GM21381 (cell line): ENCODE data around the gene COPRS.

Experiments
- ATAC-seq: cut with Tn5 transposase; IDR thresholded peaks from one replicate; pipeline ENCODE4 v1.9.1; 2021; ENCODE audit warnings: mild to moderate bottlenecking, moderate library complexity; ENCODE audit not compliant: unreplicated experiment

Gene COPRS, protein sequence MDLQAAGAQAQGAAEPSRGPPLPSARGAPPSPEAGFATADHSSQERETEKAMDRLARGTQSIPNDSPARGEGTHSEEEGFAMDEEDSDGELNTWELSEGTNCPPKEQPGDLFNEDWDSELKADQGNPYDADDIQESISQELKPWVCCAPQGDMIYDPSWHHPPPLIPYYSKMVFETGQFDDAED

DNA sequence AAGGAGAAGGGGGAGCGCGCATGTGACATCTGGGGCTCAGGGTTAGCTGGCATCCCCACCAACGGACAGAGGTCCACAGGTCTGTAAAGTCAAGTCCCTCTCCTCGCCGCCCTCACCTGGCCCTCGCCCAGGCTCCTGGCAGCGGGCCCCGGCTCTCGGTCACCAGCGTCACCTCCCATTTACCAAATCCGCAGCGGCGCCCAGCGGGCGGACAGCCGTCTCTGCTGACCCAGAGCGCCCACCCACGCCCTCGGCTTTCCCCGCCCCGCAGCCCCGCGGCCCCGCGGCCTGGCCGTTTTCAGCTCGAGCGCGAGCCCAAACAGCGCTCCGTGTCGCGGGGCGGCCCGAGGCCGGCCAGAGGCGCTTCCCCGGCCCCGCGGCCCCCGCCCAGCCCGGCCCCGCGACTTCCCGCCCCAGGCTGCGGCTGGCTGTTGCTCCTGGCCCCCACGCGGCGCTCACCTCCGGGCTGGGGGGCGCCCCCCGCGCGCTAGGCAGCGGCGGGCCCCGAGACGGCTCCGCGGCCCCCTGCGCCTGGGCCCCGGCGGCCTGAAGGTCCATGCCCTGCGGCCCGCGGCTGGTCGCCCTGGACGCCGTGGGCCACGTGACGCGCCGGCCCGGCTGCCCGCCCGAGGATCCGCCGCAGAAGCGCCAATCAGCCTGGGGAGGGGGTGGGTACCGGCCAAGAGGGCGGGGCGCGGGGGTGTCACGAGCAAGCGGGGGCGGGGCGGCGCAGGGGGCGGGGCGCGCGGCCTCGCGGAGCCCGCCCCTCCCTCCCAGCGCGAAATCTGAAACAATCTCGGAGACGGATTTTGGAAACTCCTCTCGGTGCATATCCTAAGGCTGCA is at the start of gene COPRS:
Gene COPRS, minus strand, starts transcription at position 603 of the 845 bp plus-strand sequence. Its CDS starts 45 bp downstream, at position 558.
- peak; percentile 73 for ATAC-seq

DNA sequence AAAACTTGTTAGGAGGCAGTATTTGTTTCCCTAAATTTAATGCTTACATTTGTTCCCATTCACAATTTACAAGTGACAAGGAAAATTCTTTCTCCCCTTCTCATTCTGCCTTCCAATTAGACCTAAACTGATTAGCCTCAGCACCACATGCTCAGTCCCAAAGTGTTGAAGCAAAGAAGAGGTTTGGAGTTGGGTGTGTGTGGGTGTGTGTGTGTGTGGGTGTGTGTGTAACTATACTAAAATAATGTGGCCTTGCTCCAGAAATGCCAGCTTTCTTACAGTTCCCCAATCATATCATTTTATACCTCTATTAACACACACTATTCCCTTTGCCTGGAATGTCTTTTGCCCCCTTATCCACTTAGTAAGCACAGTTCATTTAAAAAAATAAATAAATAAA is 49.3 kb upstream of the COPRS start:
- no peak for ATAC-seq

DNA sequence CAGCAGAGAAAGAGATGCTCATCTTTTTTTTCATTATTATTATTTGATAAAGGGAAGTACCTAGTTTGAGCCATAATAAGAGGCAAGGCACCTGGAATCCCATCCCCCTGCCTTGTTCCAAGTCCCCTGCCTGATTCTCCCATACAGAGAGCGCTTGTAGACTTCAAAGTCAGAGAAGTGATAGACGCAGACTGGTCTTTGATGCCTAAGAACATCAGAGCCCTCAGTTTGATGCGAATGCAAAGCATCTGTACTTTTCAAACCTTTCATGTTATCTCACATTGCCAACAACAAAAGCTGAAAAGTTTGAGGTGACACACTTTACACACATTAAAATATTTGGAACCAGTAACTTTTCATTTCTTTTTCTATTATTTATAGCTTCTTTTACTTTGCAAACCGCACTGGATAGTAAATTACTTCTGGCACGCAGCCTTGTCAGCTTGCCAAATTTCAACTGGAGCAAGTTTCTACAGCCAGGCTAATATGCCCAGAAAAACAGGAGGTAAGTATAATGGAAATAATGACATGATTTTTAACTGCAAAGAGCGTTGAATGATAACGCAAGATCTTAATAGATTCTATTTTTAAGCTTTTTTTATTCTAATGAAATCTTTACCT is 48.4 kb upstream of the COPRS start:
- ATAC-seq: no peak

DNA sequence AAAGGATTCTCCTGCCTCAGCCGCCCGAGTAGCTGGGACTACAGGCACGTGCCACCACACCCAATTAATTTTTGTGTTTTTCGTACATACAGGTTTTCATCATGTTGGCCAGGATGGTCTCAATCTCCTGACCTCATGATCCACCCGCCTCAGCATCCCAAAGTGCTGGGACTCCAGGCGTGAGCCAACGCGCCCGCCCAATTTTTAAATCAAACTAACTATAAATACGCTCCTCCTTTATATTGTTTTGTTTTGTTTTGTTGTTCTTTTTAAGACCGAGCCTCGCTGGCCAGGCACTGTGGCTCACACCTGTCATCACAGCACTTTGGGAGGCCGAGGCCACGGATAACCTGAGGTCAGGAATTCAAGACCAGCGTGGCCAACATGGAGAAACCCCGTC is 44.4 kb upstream of the COPRS start:
- no peak for ATAC-seq

DNA sequence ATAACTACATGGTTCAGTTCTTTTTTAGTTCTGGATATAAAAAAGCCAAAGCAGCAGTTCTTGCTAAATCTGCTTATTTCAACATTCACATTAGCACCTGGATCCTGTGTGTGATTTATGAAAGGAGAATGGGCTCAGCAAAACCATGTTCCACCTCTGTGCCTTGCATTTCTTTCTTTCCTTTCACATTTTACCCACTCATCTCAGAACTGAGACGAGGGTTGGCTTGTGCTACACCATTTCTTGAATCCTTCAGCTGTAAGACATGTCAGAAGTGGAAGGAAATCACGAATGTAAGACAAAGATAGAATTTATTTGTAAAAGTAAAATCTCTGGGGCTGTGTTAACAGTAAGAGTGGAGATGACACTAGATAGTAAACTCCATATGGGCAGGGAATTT is 43.6 kb upstream of the COPRS start:
- no peak for ATAC-seq

DNA sequence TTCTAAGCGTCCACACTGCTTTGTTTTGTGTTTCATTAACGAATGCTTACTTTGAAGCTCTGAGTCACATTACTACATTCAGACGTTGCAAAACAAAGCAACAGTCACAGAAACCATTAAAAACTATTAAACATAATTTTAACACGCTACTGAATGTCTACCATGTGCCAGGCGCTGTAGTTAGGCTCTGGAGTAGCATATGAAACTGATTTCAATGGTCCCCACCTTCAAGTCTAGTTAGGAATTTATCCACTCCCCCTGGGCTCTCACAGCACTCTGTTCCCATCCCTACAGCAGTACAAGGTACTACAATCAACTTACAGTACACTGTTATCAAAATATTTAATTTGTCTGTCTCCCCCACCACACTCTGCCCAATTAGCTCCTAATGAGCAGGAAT is 41.8 kb upstream of the COPRS start:
- ATAC-seq: no peak

DNA sequence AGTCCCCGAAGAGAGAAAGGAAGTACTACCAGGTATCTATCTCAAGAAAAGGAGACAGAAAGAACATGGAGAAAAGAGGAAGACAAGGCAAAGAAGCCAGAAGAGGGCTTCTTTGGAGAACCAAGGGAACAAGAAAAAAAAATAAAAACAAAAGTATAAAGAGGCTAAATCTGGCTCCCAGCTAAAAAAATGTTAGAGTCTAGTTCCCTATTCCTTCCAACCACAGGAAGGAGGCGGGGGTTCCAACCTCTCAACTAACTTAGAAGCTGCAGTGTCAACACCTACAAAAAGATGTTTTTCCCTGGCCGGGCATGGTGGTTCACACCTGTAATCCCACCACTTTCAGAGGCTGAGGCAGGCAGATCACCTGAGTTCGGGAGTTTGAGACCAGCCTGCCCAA is 29.1 kb upstream of the COPRS start:
- ATAC-seq: no peak

DNA sequence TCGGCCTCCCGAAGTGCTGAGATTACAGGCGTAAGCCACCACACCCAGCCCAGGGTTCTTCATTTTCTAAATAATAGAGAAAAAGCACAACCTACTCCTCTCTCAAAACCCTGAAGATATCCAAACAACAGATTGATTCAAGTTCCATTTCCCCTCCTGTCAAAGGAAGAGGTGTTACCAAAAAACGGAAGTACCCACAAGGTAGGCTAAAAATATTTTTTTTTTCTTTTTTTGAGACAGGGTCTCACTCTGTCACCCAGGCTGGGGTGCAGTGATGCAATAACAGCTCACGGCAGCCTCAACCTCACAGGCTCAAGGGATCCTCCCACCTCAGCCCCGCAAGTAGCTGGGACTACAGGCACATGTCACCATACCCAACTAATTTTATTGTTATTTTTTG is 23.5 kb upstream of the COPRS start:
- ATAC-seq: no peak

DNA sequence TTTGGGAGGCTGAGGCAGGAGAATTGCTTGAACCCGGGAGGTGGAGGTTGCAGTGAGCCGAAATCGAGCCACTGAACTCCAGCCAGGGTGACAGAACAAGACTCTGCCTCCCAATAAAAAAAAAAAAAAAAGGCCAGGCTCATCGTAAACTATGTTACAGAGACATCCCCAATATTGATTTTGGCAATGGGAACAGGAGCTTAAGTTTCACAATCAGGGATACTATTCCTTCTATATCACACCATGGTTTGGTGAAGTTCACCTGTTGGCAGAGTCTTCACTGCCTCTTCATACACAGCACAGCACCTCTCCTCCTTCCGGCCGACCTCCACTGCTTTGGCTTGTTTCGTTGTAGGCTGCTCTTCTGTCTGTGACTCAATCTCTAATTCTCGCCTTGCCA is 21.3 kb upstream of the COPRS start:
- ATAC-seq: no peak

DNA sequence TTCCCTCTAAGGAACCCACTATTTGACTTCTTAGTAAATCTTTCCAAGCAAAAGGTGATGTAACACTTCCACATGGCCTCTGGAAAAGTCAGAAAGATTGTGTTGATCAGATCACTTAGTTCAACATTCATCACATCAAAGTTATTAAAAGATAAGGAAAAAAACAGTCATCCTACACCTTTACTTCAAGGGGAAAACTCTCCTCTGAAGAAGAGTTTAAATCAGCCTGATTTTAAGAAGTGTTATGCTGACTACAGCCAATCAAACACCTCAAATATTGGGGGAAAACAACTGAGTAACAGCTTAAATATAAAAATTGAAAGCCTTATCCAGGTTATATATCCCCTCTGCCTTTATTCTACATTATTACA is 19.6 kb upstream of the COPRS start:
- no peak for ATAC-seq

DNA sequence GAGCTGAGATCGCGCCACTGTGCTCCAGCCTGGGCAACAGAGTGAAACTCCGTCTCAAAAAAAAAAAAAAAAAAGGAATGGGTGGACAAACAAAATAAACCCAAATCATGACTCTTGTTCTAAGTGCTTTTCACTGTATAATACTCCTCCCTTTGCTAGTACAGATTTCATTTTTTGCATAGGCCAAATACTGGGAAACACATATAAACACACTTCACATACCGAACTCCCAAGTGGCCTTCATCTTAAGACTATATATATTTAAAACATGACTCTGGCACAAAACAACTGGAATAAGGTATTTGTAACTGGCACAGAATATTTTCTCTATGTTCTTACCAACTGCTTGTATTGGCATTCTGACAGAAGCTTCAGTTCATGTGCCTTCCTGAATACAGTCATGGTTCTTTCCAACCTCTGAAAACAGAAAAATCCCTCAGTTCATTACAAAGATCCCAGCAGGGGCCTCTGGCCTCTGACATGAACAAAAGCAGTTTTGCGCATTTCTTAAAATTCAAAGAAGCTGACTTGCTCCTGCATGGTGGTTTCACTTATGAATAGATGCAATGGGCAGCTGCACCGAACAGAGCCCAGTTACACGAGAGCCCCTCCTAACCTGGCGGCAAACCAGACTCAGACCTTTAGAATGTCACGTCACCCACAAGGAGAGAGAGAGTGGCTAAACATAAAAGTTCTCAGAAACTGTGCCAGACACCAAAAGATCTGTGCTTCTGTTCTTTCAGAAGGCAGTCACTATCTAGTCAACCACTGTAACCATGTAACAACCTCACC is 19.1 kb upstream of the COPRS start:
- ATAC-seq: no peak

DNA sequence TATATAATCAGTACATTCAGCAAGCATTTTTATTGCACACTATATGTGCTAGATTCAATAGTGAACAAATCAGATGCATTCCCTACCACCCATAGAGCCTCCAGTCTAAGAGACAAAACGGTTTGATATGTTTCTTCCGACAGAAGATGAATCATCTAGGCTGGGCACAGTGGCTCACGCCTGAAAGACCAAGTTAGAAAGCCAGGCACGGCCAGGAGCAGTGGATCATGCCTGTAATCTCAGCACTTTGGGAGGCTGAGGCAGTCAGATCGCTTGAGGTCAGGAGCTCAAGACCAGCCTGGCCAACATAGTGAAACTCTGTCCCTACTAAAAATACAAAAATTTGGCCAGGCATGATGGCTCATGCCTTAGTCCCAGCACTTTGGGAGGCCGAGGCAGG is 18.3 kb upstream of the COPRS start:
- ATAC-seq: no peak

DNA sequence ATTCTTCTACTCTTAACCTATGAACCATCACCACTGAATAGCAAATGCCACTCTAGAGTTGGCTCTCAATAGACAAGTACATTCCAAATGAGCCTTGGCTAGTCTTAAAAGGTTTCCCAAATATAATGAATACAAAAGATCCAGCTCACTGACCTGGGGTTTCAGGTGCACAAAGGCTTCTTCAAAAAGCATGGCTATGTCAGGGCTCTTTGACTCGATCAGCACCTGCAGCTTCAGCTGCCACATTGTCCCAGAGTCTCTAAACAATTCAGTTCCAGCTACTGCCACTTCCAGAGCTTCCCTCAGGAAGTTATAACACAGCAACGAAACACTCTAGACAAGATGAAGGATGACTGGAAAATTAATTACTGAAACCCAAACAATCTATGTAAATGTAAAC is 16.0 kb upstream of the COPRS start:
- no peak for ATAC-seq

DNA sequence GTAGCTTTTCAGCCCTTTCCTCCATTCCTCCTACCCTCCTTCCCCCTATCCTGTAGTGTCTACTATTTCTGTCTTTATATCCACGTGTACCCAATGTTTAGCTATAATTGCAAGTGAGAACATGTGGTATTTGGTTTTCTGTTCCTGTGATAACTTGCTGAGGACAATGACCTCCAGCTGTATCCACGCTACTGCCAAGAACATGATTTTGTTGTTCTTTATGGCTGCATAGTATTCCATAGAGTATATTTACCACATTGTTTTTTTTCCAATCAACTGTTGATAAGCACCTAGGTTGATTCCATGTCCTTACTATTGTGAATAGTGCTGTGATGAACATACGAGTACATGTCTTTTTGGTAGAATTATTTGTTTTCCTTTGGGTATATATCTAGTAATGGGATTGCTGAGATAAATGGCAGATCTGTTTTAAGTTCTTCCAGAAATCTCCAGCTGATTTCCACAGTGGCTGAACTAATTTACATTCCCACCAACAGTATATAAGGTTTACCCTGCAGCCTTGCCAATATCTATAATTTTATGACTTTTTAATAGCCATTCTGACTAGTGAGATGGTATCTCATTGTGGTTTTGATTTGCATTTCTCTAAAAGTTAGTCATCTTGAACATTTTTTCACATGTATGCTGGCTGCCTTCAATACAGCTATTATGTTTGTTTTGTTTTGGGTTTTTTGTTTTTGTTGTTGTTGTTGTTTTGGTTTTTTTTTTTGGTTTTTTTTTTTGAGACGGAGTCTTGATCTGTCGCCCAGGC is 10.9 kb upstream of the COPRS start:
- no peak for ATAC-seq

DNA sequence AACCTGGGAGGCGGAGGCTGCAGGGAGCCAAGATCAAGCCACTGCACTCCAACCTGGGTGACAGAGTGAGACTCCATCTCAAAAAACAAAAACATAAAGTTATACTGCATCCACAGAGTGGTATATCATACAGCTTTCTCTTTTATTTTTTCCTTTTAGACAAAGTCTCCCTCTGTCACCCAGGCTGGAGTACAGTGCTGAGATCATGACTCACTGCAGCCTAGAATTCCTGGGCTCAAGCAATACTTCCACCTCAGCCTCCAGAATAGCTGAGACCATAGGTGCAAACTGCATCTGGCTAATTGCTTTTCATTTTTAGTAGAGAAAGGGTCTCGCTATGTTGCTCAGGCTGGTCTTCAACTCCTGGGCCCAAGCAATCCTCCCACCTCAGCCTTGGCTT is 10.0 kb upstream of the COPRS start:
- no peak for ATAC-seq

DNA sequence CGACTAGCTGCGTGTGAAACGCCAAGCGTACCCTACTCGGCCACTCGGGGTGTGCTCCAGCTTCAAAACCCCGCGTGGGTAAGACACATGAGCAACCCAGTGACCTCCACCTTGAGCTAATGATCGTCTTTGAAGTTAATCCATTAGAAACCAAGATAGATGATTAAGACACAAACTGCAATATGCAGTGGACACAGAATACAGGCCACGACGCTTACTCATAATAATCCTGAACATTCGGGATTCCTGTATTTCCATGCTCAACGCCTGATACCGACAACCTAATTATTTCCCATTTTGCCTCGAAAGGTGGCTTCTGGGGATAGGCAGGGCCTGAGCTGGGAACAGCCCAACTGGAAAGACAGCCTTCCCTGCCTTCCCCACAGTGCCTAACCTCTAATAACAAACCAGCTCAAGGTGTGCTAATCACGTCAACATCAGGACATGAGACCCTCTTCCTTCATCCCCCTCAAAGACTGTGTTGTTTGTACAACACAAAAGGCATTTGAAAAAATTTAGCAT is 504 bp upstream of the COPRS start:
- ATAC-seq: no peak

DNA sequence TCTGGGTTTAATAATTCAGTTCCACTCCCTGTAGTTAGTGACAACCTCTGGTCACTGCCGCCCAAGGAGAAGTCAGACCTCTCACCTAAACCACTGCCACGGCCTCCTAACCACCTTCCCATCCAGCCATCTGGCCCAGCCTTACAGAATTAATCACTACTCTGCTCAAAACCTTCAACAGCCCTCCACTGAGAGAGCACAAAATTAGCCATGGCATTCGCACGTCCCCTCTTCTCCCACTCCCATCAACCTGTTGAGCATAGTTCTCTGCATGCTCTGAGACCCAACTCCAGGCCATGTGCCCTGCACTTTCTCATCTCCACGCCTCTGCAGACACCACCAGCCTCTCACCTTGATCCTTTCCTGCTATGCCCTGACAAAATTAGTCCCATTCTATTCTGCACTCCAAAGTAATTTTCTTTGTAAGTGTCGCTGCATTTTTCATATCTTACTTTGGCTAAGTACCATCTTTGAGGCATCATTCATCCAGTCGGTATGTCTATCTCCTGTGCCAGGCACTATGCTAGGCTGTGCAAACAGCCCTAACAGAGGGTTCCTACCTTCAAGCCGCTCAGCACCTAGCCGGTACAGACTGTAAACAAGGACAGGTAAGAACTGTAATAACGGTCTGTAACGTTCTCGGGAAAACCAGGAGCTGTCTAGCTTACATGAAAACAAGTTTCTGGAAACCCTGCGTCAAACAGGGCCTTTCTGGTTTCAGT is 963 bp downstream of the COPRS start:
- peak; percentile 8 for ATAC-seq

DNA sequence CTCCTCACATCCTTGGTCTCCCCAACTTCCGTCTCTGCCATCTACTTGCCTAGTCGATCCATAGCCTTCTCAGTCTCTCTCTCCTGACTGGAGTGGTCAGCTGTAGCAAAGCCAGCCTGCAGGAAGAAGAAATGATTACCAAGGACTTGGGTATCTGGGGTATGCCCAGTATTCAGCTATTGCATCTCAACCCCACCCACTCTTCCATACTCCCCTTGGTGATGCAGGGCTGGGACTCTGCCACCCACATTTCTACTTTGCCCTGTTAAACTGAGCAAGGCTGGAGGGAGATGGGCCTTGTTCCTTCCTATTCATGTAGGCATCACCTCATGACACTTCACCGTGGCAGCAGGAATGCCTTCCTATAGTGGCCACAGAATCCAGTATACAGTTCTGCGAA is 2.3 kb downstream of the COPRS start:
- ATAC-seq: no peak

DNA sequence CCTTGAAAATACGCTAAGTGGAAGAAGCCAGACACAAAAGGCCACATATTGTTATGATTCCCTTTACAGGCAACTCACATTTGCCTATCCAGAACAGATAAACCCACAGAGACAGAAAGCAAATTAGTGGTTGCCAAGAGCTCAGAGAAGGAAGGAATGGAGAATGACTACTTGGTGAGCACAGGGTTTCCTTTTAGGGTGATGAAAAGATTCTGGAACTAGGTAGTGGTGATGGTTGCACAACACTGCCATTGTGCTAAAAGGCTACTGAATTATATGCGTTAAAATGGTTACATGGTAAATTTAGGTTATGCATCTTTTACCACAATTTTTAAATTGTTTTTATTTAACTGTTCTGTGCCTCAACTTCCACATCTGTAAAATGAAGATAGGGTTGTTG is 4.4 kb downstream of the COPRS start:
- no peak for ATAC-seq

DNA sequence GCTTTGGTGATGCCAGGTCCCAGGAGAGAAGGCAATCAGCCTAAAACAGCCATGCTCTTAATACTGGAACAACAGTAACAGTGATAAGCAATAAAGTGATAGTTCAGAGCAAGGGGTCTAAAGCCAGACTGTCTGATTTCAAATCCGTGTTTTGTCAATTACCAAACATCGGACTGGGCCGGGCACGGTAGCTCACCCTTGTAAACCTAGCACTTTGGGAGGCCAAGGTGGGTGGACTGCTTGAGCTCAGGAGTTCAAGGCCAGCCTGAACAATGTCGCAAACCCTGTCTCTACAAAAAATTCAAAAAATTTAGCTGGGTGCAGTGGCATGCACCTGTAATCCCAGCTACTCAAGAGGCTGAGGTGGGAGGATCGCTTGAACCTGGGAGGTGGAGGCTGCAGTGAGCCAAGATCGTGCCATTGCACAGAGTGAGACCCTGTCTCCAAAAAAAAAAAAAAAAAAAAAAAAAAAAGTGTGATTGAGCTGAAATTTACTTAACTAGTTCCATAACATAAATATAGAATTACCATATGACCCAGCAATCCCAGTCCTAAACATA is 5.1 kb downstream of the COPRS start:
- ATAC-seq: no peak
